IMR-90 (cell line): ENCODE data around the gene ADGRF3. TPM values are rescaled to one million over a fixed set of nuclear protein-coding genes. Genes with fewer than 3 reads are reported as not detected.
A peak's percentile ranks its signal among the peaks of the same experiment; 100 is the strongest.

Experiments used
- ATAC-seq: fragments of 200-7000 bp; cut with Tn5 transposase; 2 replicates; pipeline ENCODE4 v1.9.1; 2020; ENCODE audit warnings: low read depth, mild to moderate bottlenecking, moderate library complexity
- BruUV-seq: library from RNA; stranded (reverse); fragments of 400-500 nt; replicated peaks from 2 replicates; lab custom pipeline; 2021; lab: Mats Ljungman, UMichigan
- CTCF ChIA-PET: fragments of 300-600 bp; formaldehyde crosslinking; extraction: SDS; loops from one replicate; lab custom pipeline; 2021; ENCODE audit warnings: antibody characterized with exemption; lab: Yijun Ruan, JAX
- POLR2A ChIA-PET: fragments of 300-600 bp; sonication (Branson Sonifier 250); formaldehyde crosslinking; loops from one replicate; lab custom pipeline; 2022; ENCODE audit warnings: antibody characterized with exemption; ENCODE audit not compliant: unreplicated experiment; lab: Charles Lee
- DNase-seq: peaks from one replicate; pipeline ENCODE4 v3.0.0; 2013
- H2AFZ ChIP-seq: replicated peaks from 2 replicates; pipeline ENCODE3; 2013; ENCODE audit warnings: low read length, mild to moderate bottlenecking; ENCODE audit not compliant: poor library complexity
- H2AK5ac ChIP-seq: 2 replicates; pipeline ENCODE4 v1.6.1; 2013; ENCODE audit warnings: low read depth, low read length, inconsistent platforms
- H2AK9ac ChIP-seq: replicated peaks from 2 replicates; pipeline ENCODE3; 2013; ENCODE audit warnings: mild to moderate bottlenecking, low read depth, low read length, moderate library complexity; ENCODE audit not compliant: poor library complexity
- H2BK120ac ChIP-seq: 2 replicates; pipeline ENCODE4 v1.6.1; 2013; ENCODE audit warnings: low read depth, low read length, inconsistent platforms
- H2BK15ac ChIP-seq: 3 replicates; pipeline ENCODE4 v1.6.1; 2013; ENCODE audit warnings: low read depth, low read length, inconsistent platforms
- H2BK20ac ChIP-seq: 2 replicates; pipeline ENCODE4 v1.6.1; 2013; ENCODE audit warnings: low read depth, mild to moderate bottlenecking, inconsistent platforms, low read length, moderate library complexity
- H2BK5ac ChIP-seq: 2 replicates; pipeline ENCODE4 v1.6.1; 2013; ENCODE audit warnings: mild to moderate bottlenecking, low read depth, low read length, inconsistent platforms; ENCODE audit not compliant: poor library complexity, severe bottlenecking
- H3K14ac ChIP-seq: replicated peaks from 2 replicates; pipeline ENCODE4 v1.6.1; 2013; ENCODE audit warnings: low read depth, low read length, inconsistent platforms
- H3K18ac ChIP-seq: 2 replicates; pipeline ENCODE4 v1.6.1; 2013; ENCODE audit warnings: low read depth, low read length, control low read depth
- H3K23ac ChIP-seq: 2 replicates; pipeline ENCODE4 v1.6.1; 2013; ENCODE audit warnings: low read depth, low read length, inconsistent platforms
- H3K27ac ChIP-seq: 2 replicates; pipeline ENCODE4 v1.5.1; 2013; ENCODE audit warnings: mild to moderate bottlenecking, control low read depth, low read length; ENCODE audit not compliant: insufficient read depth
- H3K27me3 ChIP-seq: 2 replicates; pipeline ENCODE4 v1.6.1; 2013; ENCODE audit warnings: low read length; ENCODE audit not compliant: control insufficient read depth, insufficient read depth
- H3K36me3 ChIP-seq: 2 replicates; pipeline ENCODE4 v1.6.1; 2013; ENCODE audit warnings: low read length, mixed read lengths; ENCODE audit not compliant: control insufficient read depth, insufficient read depth
- H3K4ac ChIP-seq: 2 replicates; pipeline ENCODE4 v1.6.1; 2013; ENCODE audit warnings: low read depth, low read length, inconsistent platforms
- H3K4me1 ChIP-seq: 2 replicates; pipeline ENCODE4 v1.6.1; 2013; ENCODE audit warnings: low read length, mixed read lengths; ENCODE audit not compliant: control insufficient read depth, insufficient read depth
- H3K4me2 ChIP-seq: 2 replicates; pipeline ENCODE4 v1.6.1; 2013; ENCODE audit warnings: low read depth, mild to moderate bottlenecking, control low read depth, low read length, moderate library complexity
- H3K4me3 ChIP-seq: 2 replicates; pipeline ENCODE4 v1.5.1; 2013; ENCODE audit warnings: low read depth, mild to moderate bottlenecking, control low read depth, low read length, moderate library complexity; ENCODE audit not compliant: insufficient read depth
- H3K56ac ChIP-seq: 2 replicates; pipeline ENCODE4 v1.6.1; 2013; ENCODE audit warnings: low read length, inconsistent platforms; ENCODE audit not compliant: insufficient read depth; ENCODE audit errors: extremely low read depth
- H3K79me1 ChIP-seq, 2 experiments: 2 replicates each; pipeline ENCODE4 v1.6.1; 2013; ENCODE audit warnings: low read length in 2 of 2, inconsistent platforms in 1 of 2, low read depth in 1 of 2
- H3K9ac ChIP-seq: 2 replicates; pipeline ENCODE4 v1.6.1; 2013; ENCODE audit warnings: low read depth, low read length, control low read depth
- H3K9me1 ChIP-seq: 2 replicates; pipeline ENCODE4 v1.6.1; 2013; ENCODE audit warnings: low read length, inconsistent platforms; ENCODE audit not compliant: insufficient read depth
- H3K9me3 ChIP-seq: 2 replicates; pipeline ENCODE4 v1.6.1; 2013; ENCODE audit warnings: low read length; ENCODE audit not compliant: control insufficient read depth, insufficient read depth
- H4K20me1 ChIP-seq: 2 replicates; pipeline ENCODE4 v1.6.1; 2013; ENCODE audit warnings: low read length, inconsistent platforms; ENCODE audit not compliant: insufficient read depth
- H4K5ac ChIP-seq: 2 replicates; pipeline ENCODE4 v1.6.1; 2013; ENCODE audit warnings: mild to moderate bottlenecking, low read depth, low read length, control low read depth
- H4K8ac ChIP-seq, 2 experiments: 2 replicates each; pipeline ENCODE4 v1.6.1; 2013; ENCODE audit warnings: low read depth in 2 of 2, low read length in 2 of 2, control low read depth in 1 of 2, inconsistent platforms in 1 of 2
- H4K91ac ChIP-seq: 2 replicates; pipeline ENCODE4 v1.6.1; 2013; ENCODE audit warnings: low read depth, low read length, inconsistent platforms; ENCODE audit not compliant: insufficient read depth
- BHLHE40 ChIP-seq: fragments of 150-350 bp; IDR thresholded peaks from 2 replicates; pipeline ENCODE4 v1.6.1; 2016; ENCODE audit warnings: mild to moderate bottlenecking, low read depth, low read length
- CEBPB ChIP-seq: IDR thresholded peaks from 2 replicates; pipeline ENCODE4 v1.6.1; 2012; ENCODE audit warnings: low read depth, low read length, improper control_type of control experiment
- CHD1 ChIP-seq: IDR thresholded peaks from 2 replicates; pipeline ENCODE4 v1.6.1; 2012; ENCODE audit warnings: low read depth, low read length, improper control_type of control experiment
- ELK1 ChIP-seq: fragments of 150-350 bp; IDR thresholded peaks from 2 replicates; pipeline ENCODE4 v1.6.1; 2016; ENCODE audit warnings: low read depth, mild to moderate bottlenecking, low read length, moderate library complexity, borderline replicate concordance
- FOS ChIP-seq: fragments of 150-350 bp; IDR thresholded peaks from 2 replicates; pipeline ENCODE4 v1.6.1; 2016; ENCODE audit warnings: low read depth, low read length
- MAFK ChIP-seq: IDR thresholded peaks from 2 replicates; pipeline ENCODE4 v1.6.1; 2012; ENCODE audit warnings: low read depth, low read length, improper control_type of control experiment
- MAZ ChIP-seq: IDR thresholded peaks from 2 replicates; pipeline ENCODE4 v1.6.1; 2012; ENCODE audit warnings: low read depth, mild to moderate bottlenecking, low read length, improper control_type of control experiment, moderate library complexity, borderline replicate concordance
- MXI1 ChIP-seq: IDR thresholded peaks from 2 replicates; pipeline ENCODE4 v1.6.1; 2012; ENCODE audit warnings: low read depth, mild to moderate bottlenecking, low read length, moderate library complexity, borderline replicate concordance
- NFE2L2 ChIP-seq: fragments of 150-350 bp; IDR thresholded peaks from 2 replicates; pipeline ENCODE4 v1.6.1; 2016; ENCODE audit warnings: low read depth, mild to moderate bottlenecking, low read length
- POLR2A ChIP-seq: IDR thresholded peaks from 2 replicates; pipeline ENCODE4 v1.6.1; 2012; ENCODE audit warnings: mild to moderate bottlenecking, low read depth, low read length
- RAD21 ChIP-seq: IDR thresholded peaks from 2 replicates; pipeline ENCODE4 v1.6.1; 2012; ENCODE audit warnings: low read length, improper control_type of control experiment
- RCOR1 ChIP-seq: IDR thresholded peaks from 2 replicates; pipeline ENCODE4 v1.6.1; 2012; ENCODE audit warnings: mild to moderate bottlenecking, low read length, improper control_type of control experiment; ENCODE audit not compliant: insufficient replicate concordance
- SMC3 ChIP-seq: fragments of 150-350 bp; IDR thresholded peaks from 2 replicates; pipeline ENCODE4 v1.6.1; 2016; ENCODE audit warnings: low read depth, mild to moderate bottlenecking, antibody characterized with exemption, low read length, moderate library complexity
- USF2 ChIP-seq: fragments of 150-350 bp; IDR thresholded peaks from 2 replicates; pipeline ENCODE4 v1.6.1; 2017; ENCODE audit warnings: mild to moderate bottlenecking, antibody characterized with exemption, low read length, low read depth
- WGBS, 2 experiments: methylation state at CpG; one replicate each; pipeline versions ENCODE4 v1.1.5 to v1.1.7; 2013; ENCODE audit warnings: missing lambda C conversion rate in 2 of 2; ENCODE audit not compliant: insufficient read length in 1 of 2; ENCODE audit errors: extremely low coverage in 2 of 2; 5-methylcytosine and 5-hydroxymethylcytosine counted together
- dilution Hi-C: fragments of 300-500 bp; cut with HindIII; formaldehyde crosslinking; loops from one replicate; pipeline ENCODE4 v1.14.3; 2018; ENCODE audit warnings: low sequenced_read_pairs; ENCODE audit not compliant: unreplicated experiment
- in situ Hi-C: fragments of 300-500 bp; cut with MboI; formaldehyde crosslinking; loops from 3 replicates; pipeline ENCODE4 v1.14.3; 2019; ENCODE audit warnings: low sequenced_read_pairs, inconsistent platforms, mixed read lengths
- intact Hi-C: fragments of 100-400 bp; cut with micrococcal nuclease; formaldehyde crosslinking; loops from 2 replicates; pipeline ENCODE4 v1.10.0; 2022
- polyA plus RNA-seq, 3 experiments: library from polyadenylated mRNA; depleted of rRNA; stranded (reverse); fragments of >200 nt; gene quantifications; 2 replicates each; pipeline ENCODE4 v1.2.3, GENCODE V29; 2012; ENCODE audit warnings: low replicate concordance in 1 of 3
- total RNA-seq: library from RNA; depleted of rRNA; stranded (reverse); fragments of >200 nt; gene quantifications from 2 replicates; pipeline ENCODE4 v1.2.3, GENCODE V29; 2012

Gene ADGRF3
- total and polyA plus RNA-seq, 2 of the 4 experiments (the other 2 are of a cell fraction) = 0.15 TPM; not detected in 1

GRCh38 chr2:26276484-26277227 is 69.9 kb downstream of the ADGRF3 start (continued):
- TF ChIP-seq BHLHE40 = no peak

GRCh38 chr2:26274058-26274613 is 72.5 kb downstream of the ADGRF3 start:
- Histone ChIP-seq H4K8ac (no peak overlapping the region), H3K79me1 (peaks cover 2 to 12% of the 10 kb centered on the region in 2 experiments; a peak in 3 of 4 replicates), H3K27me3 (no peaks in the 10 kb centered on the region), H2BK20ac (no peak overlapping the region), H4K91ac (peak overlapping the region; percentile 15; the same call in 1 of the 2 replicates), H4K5ac (no peak overlapping the region), H2AFZ (no peak overlapping the region), H2AK5ac (peak overlapping the region; percentile 80; the same call in 1 of the 2 replicates), H3K27ac (peak overlapping the region; percentile 60), H3K9ac (no peak overlapping the region), H2AK9ac (peak overlapping the region; percentile 3), H3K9me3 (no peaks in the 10 kb centered on the region), H3K14ac (peak overlapping the region; percentile 83), H2BK120ac (peak overlapping the region; percentile 3; the same call in 1 of the 2 replicates), H3K18ac (peak overlapping the region; percentile 66; the same call in 1 of the 2 replicates), H3K4me3 (no peak overlapping the region), H2BK5ac (peak overlapping the region; percentile 43), H3K36me3 (peaks cover 16% of the 10 kb centered on the region), H3K9me1 (peaks cover 8% of the 10 kb centered on the region), H3K56ac (peak overlapping the region; percentile 10; the same call in 1 of the 2 replicates), H3K4me2 (peak overlapping the region; percentile 70; the same call in 1 of the 2 replicates), H3K4ac (no peak overlapping the region), H3K4me1 (peaks cover 7% of the 10 kb centered on the region; the same call in 1 of the 2 replicates), H2BK15ac (peak overlapping the region; percentile 66; the same call in 2 of the 3 replicates), H3K23ac (peak overlapping the region; percentile 87), H4K20me1 (peaks cover 4% of the 10 kb centered on the region; the same call in 1 of the 2 replicates)
- in situ Hi-C loops (no loop called here), dilution Hi-C loops (no loop called here), intact Hi-C loops (no loop called here)
- ATAC-seq = peak; percentile 74
- DNase-seq = peak; percentile 90
- BruUV-seq = no TSS peak
- POLR2A ChIA-PET = no interaction called here
- CTCF ChIA-PET = interaction anchor here (0.6 kb wide), 1 partner anchor 68 kb away, joined by 5 read pairs; no protein-coding TSS in a partner anchor
- no CpG with 5 or more reads among the region's 5 CpGs for WGBS, 2 experiments
- TF ChIP-seq BHLHE40 (no peak), SMC3 (no peak), NFE2L2 (peak; percentile 11; the same call in 1 of the 2 replicates), CEBPB (peak; percentile 97), USF2 (no peak), CHD1 (no peak), RAD21 (no peak), MAZ (no peak), ELK1 (no peak), FOS (peak; percentile 23; the same call in 1 of the 2 replicates), POLR2A (no peak), MAFK (no peak), MXI1 (no peak), RCOR1 (no peak)
